Heart right ventricle (tissue), 16 donors: Measurements from ENCODE around the gene TMEM170B. TPM values are rescaled to one million over a fixed set of nuclear protein-coding genes. Genes with fewer than 3 reads are reported as not detected.
A peak's percentile ranks its signal among the peaks of the same experiment; 100 is the strongest.

ENCODE experiments used
- ATAC-seq, 8 donors: fragments of 200-7000 bp; cut with Tn5 transposase; one replicate each; pipeline ENCODE4 v1.9.1; 2020; ENCODE audit warnings: mild to moderate bottlenecking in 8 of 8, moderate library complexity in 8 of 8, moderate number of reproducible peaks in 1 of 8
- DNase-seq, 2 donors: peaks; one replicate each; pipeline ENCODE4 v3.0.0-alpha.2; 2020
- H3K27ac ChIP-seq, 10 donors: fragments of 200-600 bp; sonication (generic) in 2 of 10; one replicate each; pipeline versions ENCODE4 v1.5.0 to v1.8.0; 2020 to 2022; ENCODE audit warnings: mild to moderate bottlenecking in 3 of 10
- H3K27me3 ChIP-seq, 7 donors: fragments of 200-600 bp; one replicate each; pipeline ENCODE4 v1.8.0; 2021 to 2022; ENCODE audit warnings: mild to moderate bottlenecking in 2 of 7
- H3K36me3 ChIP-seq, 9 donors: fragments of 200-600 bp; sonication (generic) in 1 of 9; one replicate each; pipeline versions ENCODE4 v1.5.0 to v1.8.0; 2020 to 2022; ENCODE audit warnings: mild to moderate bottlenecking in 2 of 9
- H3K4me1 ChIP-seq, 9 donors: fragments of 200-600 bp; sonication (generic) in 1 of 9; one replicate each; pipeline versions ENCODE4 v1.5.0 to v1.8.0; 2020 to 2022; ENCODE audit warnings: mild to moderate bottlenecking in 4 of 9
- H3K4me3 ChIP-seq, 10 donors: fragments of 200-600 bp; sonication (generic) in 2 of 10; one replicate each; pipeline versions ENCODE4 v1.5.0 to v1.8.0; 2020 to 2022; ENCODE audit warnings: mild to moderate bottlenecking in 7 of 10, moderate library complexity in 2 of 10
- H3K9me3 ChIP-seq, 11 donors: fragments of 200-600 bp in 10 of 11; sonication (generic) in 2 of 11; one replicate each; pipeline versions ENCODE4 v1.5.0 to v1.8.0; 2013 to 2022; ENCODE audit warnings: mild to moderate bottlenecking in 2 of 11, control low read depth in 1 of 11, moderate library complexity in 1 of 11
- CTCF ChIP-seq, 9 donors: fragments of 200-600 bp; sonication (generic) in 2 of 9; IDR thresholded peaks; one replicate each; pipeline versions ENCODE4 v1.5.0 to v1.8.0; 2021 to 2022; ENCODE audit warnings: antibody characterized with exemption in 9 of 9, mild to moderate bottlenecking in 5 of 9, moderate library complexity in 1 of 9
- WGBS, 2 donors: extraction: QIAGEN DNeasy Blood & Tissue Kit; methylation state at CpG; one replicate each; pipeline ENCODE4 v1.1.7; 2013; ENCODE audit warnings: inconsistent platforms in 1 of 2; 5-methylcytosine and 5-hydroxymethylcytosine counted together
- intact Hi-C, 10 donors: fragments of 100-400 bp; cut with DNase I; formaldehyde crosslinking; loops; one replicate each; pipeline versions ENCODE4 v1.11.1 to v1.14.2; 2022
- polyA plus RNA-seq, 2 donors: library from polyadenylated mRNA; stranded (reverse); fragments of 200-250 nt; gene quantifications; one replicate each; pipeline ENCODE4 v1.2.3, GENCODE V29; 2013
- total RNA-seq, 10 donors: library from RNA; stranded (reverse); fragmentation: NEBNext Ultra II Directional in 3 of 10; extraction: Animal tissue kit (Norgen Biotek cat#: 25700) in 3 of 10; gene quantifications; one replicate each; pipeline versions ENCODE4 v1.2.1 to v1.2.4, GENCODE V29; 2021 to 2023
- donor health status: Arrhythmogenic right ventricular cardiomyopathy.
- donor health status: ischemic (EF 13 %, LVEDD 7.1; RV severe dilation, severe dysfunction).
- donor health status: healthy with polysubstance abuse.
- donor health status: DM: no; HTN: yes; CAD: no.
- donor health status: DM: no; HTN: no; CAD: no.
- donor health status: ischemic (EF 25% LVEDD 6.9; RV normal size, moderate dysfunction).
- donor health status: ischemic (EF 25% LVEDD 5.7; RV mildly dilated, moderate dysfunction).
- donor health status: healthy.
- donor health status: DM: yes; HTN: yes; CAD: no.
- donor health status: Ischemic cardiomyopathy.
- donor health status: ischemic (EF 35%, LVEDD 5.7; RV mildly dilated, moderate dysfunction).
- donor health status: nonischemic (EF 11% LVEDD 7.7; RV severe dilation, severe dysfunction).
- donor health status: DM: yes; HTN: yes; CAD: no.
- donor health status: PGD.
- donor health status: ischemic (EF 29% LVEDD 5.4; RV normal size, mild dysfunction).
- donor health status: nonischemic (EF 23%, LVEDD 6.1; RV moderate dilation, normal function).

Gene TMEM170B
- total and polyA plus RNA-seq, 12 donors = 1.3 to 5.3 (median 4.1) TPM

DNA sequence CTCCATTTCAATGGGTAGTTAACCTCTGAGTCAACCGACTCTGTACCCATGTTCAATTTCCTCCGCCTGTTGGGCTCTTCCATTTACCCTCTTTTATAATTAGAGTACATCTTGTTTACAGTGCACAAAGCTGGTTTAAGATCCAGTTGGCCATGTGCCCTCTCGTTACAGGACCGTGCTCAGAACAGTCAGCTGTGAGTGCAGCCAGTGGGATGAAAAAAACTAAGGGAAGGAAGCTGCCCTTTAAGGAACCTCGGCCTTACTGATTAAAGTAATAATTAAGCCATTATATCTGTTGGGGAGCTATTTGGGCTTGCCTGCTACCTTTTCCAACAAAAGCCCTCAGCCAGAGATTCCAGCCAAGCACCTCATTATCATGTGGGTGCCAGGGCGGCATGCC lies 68.8 kb downstream of the TMEM170B start:
- DNase-seq (no peak), ATAC-seq (peak in 6 of 8 donors; percentile 18 to 64 (median 40))
- H3K9me3 ChIP-seq = no peaks in the 10 kb centered on the region
- WGBS, 2 donors = 36 to 44% methylated on average over 6 of the region's 6 CpGs
- peak overlapping the region in 2 of 10 donors; percentile 17 to 45 for H3K27ac ChIP-seq
- H3K4me3 ChIP-seq = no peak overlapping the region
- H3K4me1 ChIP-seq = peaks cover 7 to 56% (median 44%) of the 10 kb centered on the region in 9 donors
- TF ChIP-seq CTCF (IDR thresholded peaks at IDR 0.05) = no peak
- no peaks in the 10 kb centered on the region for H3K27me3 ChIP-seq
- intact Hi-C loops = loop anchor here in 3 of 10 donors (5.0 kb wide), 2 partner anchors 41 to 46 kb away; no protein-coding TSS in a partner anchor
- H3K36me3 ChIP-seq = no peaks in the 10 kb centered on the region

- Histone ChIP-seq H3K27me3 (no peaks in the 10 kb centered on the region), H3K4me1 (peaks cover 7 to 56% (median 44%) of the 10 kb centered on the region in 9 donors), H3K27ac (peak overlapping the region in 2 of 10 donors; percentile 41 to 53), H3K9me3 (no peaks in the 10 kb centered on the region), H3K36me3 (no peaks in the 10 kb centered on the region), H3K4me3 (no peak overlapping the region)
- WGBS, 2 donors = 23 to 37% methylated on average over 7 of the region's 7 CpGs
- ATAC-seq (peak in 3 of 8 donors; percentile 50 to 57 (median 52)), DNase-seq (no peak)
- no peak for TF ChIP-seq CTCF (IDR thresholded peaks at IDR 0.05)
- intact Hi-C loops = loop anchor here in 3 of 10 donors (5.0 kb wide), 2 partner anchors 40 to 45 kb away; no protein-coding TSS in a partner anchor
Observed at GRCh38 chr6:11607383-11607782, 69.8 kb downstream of the TMEM170B start.

GRCh38 chr6:11608600-11609323 lies 71.2 kb downstream of the TMEM170B start:
- no peak for ATAC-seq
- Histone ChIP-seq H3K36me3 (no peaks in the 10 kb centered on the region), H3K4me1 (peaks cover 7 to 56% (median 44%) of the 10 kb centered on the region in 9 donors), H3K27me3 (no peaks in the 10 kb centered on the region), H3K27ac (peak overlapping the region in 9 of 10 donors; percentile 28 to 79 (median 67)), H3K4me3 (no peak overlapping the region), H3K9me3 (no peaks in the 10 kb centered on the region)
- 89 to 95% methylated on average over 6 of the region's 6 CpGs for WGBS, 2 donors
- no peak for DNase-seq
- no peak for TF ChIP-seq CTCF (IDR thresholded peaks at IDR 0.05)
- intact Hi-C loops = loop anchor here in 3 of 10 donors (5.0 kb wide), 2 partner anchors 39 to 44 kb away; no protein-coding TSS in a partner anchor

- Histone ChIP-seq H3K36me3 (no peaks in the 10 kb centered on the region), H3K27me3 (no peaks in the 10 kb centered on the region), H3K9me3 (no peaks in the 10 kb centered on the region), H3K27ac (peak overlapping the region in 9 of 10 donors; percentile 28 to 79 (median 67)), H3K4me1 (peaks cover 7 to 59% (median 44%) of the 10 kb centered on the region in 9 donors), H3K4me3 (no peak overlapping the region)
- WGBS, 2 donors = 46 to 58% methylated on average over 18 of the region's 18 CpGs
- TF ChIP-seq CTCF (IDR thresholded peaks at IDR 0.05) = no peak
- ATAC-seq (peak; percentile 74 to 90 (median 78)), DNase-seq (peak; percentile 45 to 64)
- intact Hi-C loops = loop anchor here in 4 of 10 donors (2.0 to 5.0 kb wide), 3 partner anchors 38 to 43 kb away; no protein-coding TSS in a partner anchor
Observed at GRCh38 chr6:11609324-11610071, 71.9 kb downstream of the TMEM170B start.
